GM19438 (cell line): ENCODE results near the gene OR9A2.
"Not testable (repeated sequence)": the region's sequence is repeated elsewhere in the genome, so short reads cannot be mapped to it uniquely, and the experiment has no call there.

Experiments used
- ATAC-seq: cut with Tn5 transposase; IDR thresholded peaks from one replicate; pipeline ENCODE4 v1.9.1; 2021; ENCODE audit warnings: low read depth; ENCODE audit not compliant: unreplicated experiment

OR9A2 gene

GRCh38 chr7:142978402-142978801 is 48.5 kb downstream of the OR9A2 start:
- not testable (repeated sequence) for ATAC-seq
